ENCODE results near the gene WDR86. TPM values are rescaled to one million over a fixed set of nuclear protein-coding genes. Genes with fewer than 3 reads are reported as not detected.

Gene WDR86
- polyA plus RNA-seq, 1 experiment = 0.04 TPM

DNA sequence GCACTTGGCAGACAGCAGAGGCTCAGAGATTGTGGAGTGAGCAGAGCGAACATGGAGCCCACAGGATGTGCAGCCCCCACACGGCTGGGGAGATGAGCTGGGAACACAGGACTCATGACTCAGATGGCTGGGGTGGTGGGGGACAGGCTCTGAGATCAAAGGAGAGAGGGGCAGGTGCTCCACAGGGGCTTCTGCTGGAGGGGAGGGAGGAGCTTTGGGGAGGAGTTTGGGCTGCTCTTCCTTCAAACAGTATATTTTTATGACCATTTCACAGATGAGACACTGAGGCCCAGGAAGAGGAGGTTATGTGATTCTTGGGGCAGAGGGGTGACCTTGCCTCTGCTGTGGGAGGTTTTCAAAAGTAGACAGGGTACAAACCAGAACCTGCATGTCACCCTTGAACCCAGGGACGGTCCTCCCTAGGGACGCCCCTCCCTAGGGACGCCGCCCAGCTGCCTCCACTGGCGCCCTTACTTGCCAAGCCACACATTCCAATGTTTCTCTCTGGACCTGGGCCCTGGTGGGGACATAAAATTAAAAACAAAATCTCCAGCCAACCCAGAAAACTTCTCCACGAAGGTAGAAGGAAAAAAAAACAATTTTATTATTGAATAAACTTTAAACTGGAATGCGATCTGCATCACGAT, 31.1 kb upstream of the WDR86 start:
- Histone ChIP-seq H3K4me3 (ENCODE audit: low read depth, low read length) (no peak overlapping the region), H3K27me3 (ENCODE audit: control insufficient read depth, insufficient read depth, low read length) (peaks cover 11% of the 10 kb centered on the region), H3K36me3 (ENCODE audit: control insufficient read depth, insufficient read depth, low read length) (no peaks in the 10 kb centered on the region)
- POLR2A ChIA-PET = no interaction called here
- CTCF ChIA-PET = interaction anchor here (0.8 to 2.2 kb wide), 5 partner anchors 8 to 341 kb away, joined by 3 to 9 read pairs (median 5); no protein-coding TSS in a partner anchor
- TF ChIP-seq, protein P1, sequence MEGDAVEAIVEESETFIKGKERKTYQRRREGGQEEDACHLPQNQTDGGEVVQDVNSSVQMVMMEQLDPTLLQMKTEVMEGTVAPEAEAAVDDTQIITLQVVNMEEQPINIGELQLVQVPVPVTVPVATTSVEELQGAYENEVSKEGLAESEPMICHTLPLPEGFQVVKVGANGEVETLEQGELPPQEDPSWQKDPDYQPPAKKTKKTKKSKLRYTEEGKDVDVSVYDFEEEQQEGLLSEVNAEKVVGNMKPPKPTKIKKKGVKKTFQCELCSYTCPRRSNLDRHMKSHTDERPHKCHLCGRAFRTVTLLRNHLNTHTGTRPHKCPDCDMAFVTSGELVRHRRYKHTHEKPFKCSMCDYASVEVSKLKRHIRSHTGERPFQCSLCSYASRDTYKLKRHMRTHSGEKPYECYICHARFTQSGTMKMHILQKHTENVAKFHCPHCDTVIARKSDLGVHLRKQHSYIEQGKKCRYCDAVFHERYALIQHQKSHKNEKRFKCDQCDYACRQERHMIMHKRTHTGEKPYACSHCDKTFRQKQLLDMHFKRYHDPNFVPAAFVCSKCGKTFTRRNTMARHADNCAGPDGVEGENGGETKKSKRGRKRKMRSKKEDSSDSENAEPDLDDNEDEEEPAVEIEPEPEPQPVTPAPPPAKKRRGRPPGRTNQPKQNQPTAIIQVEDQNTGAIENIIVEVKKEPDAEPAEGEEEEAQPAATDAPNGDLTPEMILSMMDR (IDR thresholded peaks at IDR 0.05; ENCODE audit: insufficient read depth, low read depth, low read length) = no peak
- no peak for DNase-seq (ENCODE audit: low read depth)

DNA sequence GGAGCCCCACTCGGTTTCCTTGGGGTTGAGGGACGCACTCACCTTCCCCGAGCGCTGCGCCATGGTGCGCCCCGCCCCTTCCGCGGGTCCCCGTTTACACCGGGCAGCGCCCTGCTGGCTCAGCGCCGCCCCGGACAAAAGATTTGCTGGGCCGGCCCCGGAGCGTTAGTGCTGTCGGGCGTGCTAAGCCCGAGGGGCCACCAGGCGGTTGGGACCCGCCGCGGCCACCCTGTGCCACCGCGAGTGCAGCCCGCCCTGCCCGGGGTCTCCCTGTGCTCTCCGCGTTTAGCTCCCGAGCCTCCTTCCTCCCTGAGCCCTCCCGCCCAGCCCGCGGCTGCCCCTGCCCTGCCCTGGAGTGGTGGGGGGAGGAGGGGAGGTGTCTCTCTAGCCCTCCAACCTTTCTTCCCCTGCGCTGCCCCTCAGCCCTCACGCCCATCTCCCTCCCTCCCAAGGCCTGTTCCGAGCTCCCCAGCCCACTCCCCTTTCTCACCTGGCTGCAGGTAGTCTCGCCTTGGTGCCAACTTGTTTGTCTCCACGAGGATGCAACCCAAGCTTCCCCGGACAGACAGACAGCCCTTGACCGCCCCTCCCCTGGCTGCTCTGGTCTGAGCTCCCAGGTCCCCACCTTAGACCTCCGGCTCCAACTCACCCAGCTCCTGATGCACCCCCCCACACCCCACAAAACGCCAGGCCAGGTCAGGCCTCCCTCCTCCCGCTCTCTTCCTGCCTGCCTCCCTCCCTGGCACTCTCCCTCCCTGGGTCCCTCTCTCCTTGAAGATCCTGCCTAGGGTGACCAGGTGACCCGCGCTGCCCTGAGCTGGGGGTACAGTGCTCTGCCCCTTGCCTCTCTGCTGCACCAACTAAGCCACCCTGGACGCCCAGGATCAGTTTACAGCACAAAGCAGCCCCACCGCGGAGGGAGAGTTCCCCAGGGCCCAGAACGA, 30.3 kb upstream of the WDR86 start, which contains the start of gene CRYGN:
TSS of gene CRYGN (minus strand) at position 287 of the 944 bp plus-strand sequence. CDS start at position 63, 224 bp downstream.
- Histone ChIP-seq H3K4me3 (ENCODE audit: low read depth, low read length) (no peak within 1 kb of the TSS), H3K36me3 (ENCODE audit: control insufficient read depth, insufficient read depth, low read length) (no peaks in the 10 kb centered on the region), H3K27me3 (ENCODE audit: control insufficient read depth, insufficient read depth, low read length) (peaks cover 11% of the 10 kb centered on the region)
- DNase-seq (ENCODE audit: low read depth) = no peak
- ChIA-PET POLR2A (no interaction called here), CTCF (interaction anchor here (0.8 to 2.0 kb wide), 3 partner anchors 9 to 342 kb away, joined by 3 to 9 read pairs (median 5); no protein-coding TSS in a partner anchor)
- TF ChIP-seq, protein P1 (IDR thresholded peaks at IDR 0.05; ENCODE audit: insufficient read depth, low read depth, low read length) = no peak

DNA sequence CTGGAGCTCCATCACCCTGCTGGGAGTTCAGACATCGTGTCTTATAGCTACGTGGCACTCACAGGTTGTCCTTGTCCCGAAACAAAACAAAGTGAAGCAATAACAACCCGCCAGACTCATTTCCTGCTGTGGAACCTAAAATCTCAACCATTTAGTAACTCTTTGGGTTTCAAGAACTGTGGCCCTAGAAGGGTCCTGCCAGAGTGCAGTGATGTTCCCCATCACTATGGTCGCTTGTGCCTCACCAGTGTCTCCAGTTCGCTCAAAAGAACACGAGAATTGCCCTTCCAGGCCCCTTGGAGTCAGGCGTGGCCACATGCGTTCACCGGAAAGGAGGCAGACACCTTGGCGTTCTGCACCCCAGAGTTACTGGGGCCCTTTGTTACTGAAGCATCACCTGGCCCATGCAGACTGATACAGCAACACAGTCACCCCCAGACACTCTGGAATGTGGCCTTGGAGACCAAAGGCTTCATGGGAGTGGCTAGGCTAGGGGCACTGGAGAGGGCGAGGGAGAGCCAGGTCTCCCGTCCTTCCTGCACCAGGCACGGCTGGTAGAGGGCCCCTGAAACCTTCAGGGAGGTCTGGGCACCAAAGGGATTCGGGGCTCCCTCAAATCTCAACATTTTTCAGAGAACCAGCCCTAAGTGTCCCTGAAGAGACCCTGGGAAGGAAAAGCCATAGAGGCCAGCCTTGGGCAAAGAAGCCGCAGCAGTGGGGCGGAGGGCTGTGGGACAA, 29.2 kb upstream of the WDR86 start:
- CTCF ChIA-PET = interaction anchor here (1.5 to 4.1 kb wide), 4 partner anchors 9 to 321 kb away, joined by 5 to 37 read pairs (median 10); no protein-coding TSS in a partner anchor

DNA sequence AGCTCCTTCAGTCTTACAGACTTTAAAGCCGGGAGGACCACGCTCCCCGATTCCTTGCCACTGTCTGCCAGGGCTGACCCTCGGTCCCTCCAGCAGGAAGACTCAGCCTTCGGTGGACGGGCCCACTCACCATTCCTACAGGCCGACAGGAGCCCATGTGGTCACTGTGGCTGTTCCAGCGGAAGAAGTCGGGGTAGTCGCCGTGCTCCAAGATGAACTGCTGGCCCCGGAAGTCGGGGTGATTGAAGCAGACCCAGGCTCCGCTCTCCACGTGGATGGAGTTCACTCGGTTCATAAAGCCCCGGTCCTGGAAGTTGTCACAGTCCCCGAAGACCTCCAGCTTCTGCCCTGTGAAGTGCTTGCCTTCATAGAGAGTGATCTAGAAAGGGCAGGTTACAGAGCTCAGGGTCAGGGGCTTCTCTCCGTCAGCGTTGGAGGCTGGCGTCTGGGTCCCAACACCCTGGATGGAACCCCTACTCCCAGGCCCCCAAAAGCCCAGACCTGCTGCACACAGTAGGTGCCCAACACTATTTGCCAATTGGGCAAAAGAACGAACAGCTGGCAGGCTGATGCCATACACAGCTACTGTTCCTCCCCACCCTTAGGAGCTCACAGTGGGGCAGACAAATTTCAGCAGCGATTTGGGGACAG, 28.2 kb upstream of the WDR86 start:
- POLR2A ChIA-PET = no interaction called here
- DNase-seq (ENCODE audit: low read depth) = no peak
- Histone ChIP-seq H3K27me3 (ENCODE audit: control insufficient read depth, insufficient read depth, low read length) (peaks cover 13% of the 10 kb centered on the region), H3K4me3 (ENCODE audit: low read depth, low read length) (no peak overlapping the region), H3K36me3 (ENCODE audit: control insufficient read depth, insufficient read depth, low read length) (no peaks in the 10 kb centered on the region)
- TF ChIP-seq, protein P1 (IDR thresholded peaks at IDR 0.05; ENCODE audit: insufficient read depth, low read depth, low read length) = no peak
- CTCF ChIA-PET = interaction anchor here (1.5 to 4.1 kb wide), 4 partner anchors 10 to 322 kb away, joined by 5 to 37 read pairs (median 9); no protein-coding TSS in a partner anchor

More for the DNA sequence above, 29.2 kb upstream of the WDR86 start:
- H3K27me3 ChIP-seq (ENCODE audit: control insufficient read depth, insufficient read depth, low read length) = peaks cover 11% of the 10 kb centered on the region
- no peak overlapping the region for H3K4me3 ChIP-seq (ENCODE audit: low read depth, low read length)
- POLR2A ChIA-PET = no interaction called here
- H3K36me3 ChIP-seq (ENCODE audit: control insufficient read depth, insufficient read depth, low read length) = no peaks in the 10 kb centered on the region
- no peak for DNase-seq (ENCODE audit: low read depth)
- TF ChIP-seq, protein P1 (IDR thresholded peaks at IDR 0.05; ENCODE audit: insufficient read depth, low read depth, low read length) = no peak
